CD14-positive monocyte (primary cell): ENCODE measurements around the gene AP2M1. TPM values are rescaled to one million over a fixed set of nuclear protein-coding genes. Genes with fewer than 3 reads are reported as not detected.
A peak's percentile ranks its signal among the peaks of the same experiment; 100 is the strongest.

Experiments used
- DNase-seq, 3 donors: peaks; one replicate each; pipeline ENCODE4 v3.0.0-alpha.2; 2011 to 2022
- H2AFZ ChIP-seq: 2 replicates; pipeline ENCODE4 v1.6.0; 2012; ENCODE audit warnings: mild to moderate bottlenecking, low read depth, low read length, inconsistent platforms; ENCODE audit not compliant: insufficient read depth, poor library complexity, severe bottlenecking
- H3K27ac ChIP-seq, 2 donors: 1 replicate in 1 of 2; 2 replicates in 1 of 2; pipeline ENCODE4 v1.5.1; 2012 to 2013; ENCODE audit warnings: low read length in 2 of 2, control low read depth in 1 of 2, inconsistent platforms in 1 of 2, low read depth in 1 of 2, mild to moderate bottlenecking in 1 of 2
- H3K27me3 ChIP-seq, 2 donors: one replicate each; pipeline versions ENCODE4 v1.6.0 to v1.6.1; 2011 to 2013; ENCODE audit warnings: low read length in 2 of 2; ENCODE audit not compliant: control insufficient read depth in 2 of 2, insufficient read depth in 2 of 2
- H3K36me3 ChIP-seq, 2 donors: replicated peaks in 1 of 2; 1 replicate in 1 of 2; 2 replicates in 1 of 2; pipeline versions ENCODE4 v1.5.1 to v1.6.1; 2012 to 2013; ENCODE audit warnings: low read length in 2 of 2, control low read depth in 1 of 2, inconsistent platforms in 1 of 2, mild to moderate bottlenecking in 1 of 2; ENCODE audit not compliant: insufficient read depth in 2 of 2, control insufficient read depth in 1 of 2
- H3K4me1 ChIP-seq, 2 donors: 1 replicate in 1 of 2; 2 replicates in 1 of 2; pipeline versions ENCODE4 v1.5.1 to v1.6.1; 2012 to 2013; ENCODE audit warnings: low read length in 2 of 2, control low read depth in 1 of 2, inconsistent platforms in 1 of 2, mild to moderate bottlenecking in 1 of 2, moderate library complexity in 1 of 2; ENCODE audit not compliant: insufficient read depth in 2 of 2, control insufficient read depth in 1 of 2
- H3K4me2 ChIP-seq: replicated peaks from 2 replicates; pipeline ENCODE3; 2012; ENCODE audit warnings: low read length, moderate library complexity, mild to moderate bottlenecking; ENCODE audit not compliant: poor library complexity, severe bottlenecking; ENCODE audit errors: extremely low read depth
- H3K4me3 ChIP-seq, 3 experiments: fragments of 200-600 bp in 1 of 3; sonication (generic) in 1 of 3; replicated peaks in 1 of 3; 1 replicate in 2 of 3; 2 replicates in 1 of 3; pipeline ENCODE4 v1.5.1; 2011 to 2013; ENCODE audit warnings: low read length in 3 of 3, mild to moderate bottlenecking in 3 of 3, control low read depth in 2 of 3, low read depth in 2 of 3, inconsistent platforms in 1 of 3, moderate library complexity in 1 of 3
- H3K79me2 ChIP-seq: 2 replicates; pipeline ENCODE4 v1.6.0; 2012; ENCODE audit warnings: mild to moderate bottlenecking, control low read depth, inconsistent platforms, low read length, moderate library complexity; ENCODE audit not compliant: insufficient read depth
- H3K9ac ChIP-seq: 2 replicates; pipeline ENCODE4 v1.6.0; 2017; ENCODE audit warnings: low read length, mild to moderate bottlenecking; ENCODE audit not compliant: insufficient read depth, poor library complexity, severe bottlenecking
- H3K9me3 ChIP-seq, 2 donors: replicated peaks in 1 of 2; 1 replicate in 1 of 2; 2 replicates in 1 of 2; pipeline versions ENCODE4 v1.5.1 to v1.6.1; 2012 to 2013; ENCODE audit warnings: low read length in 2 of 2, control low read depth in 1 of 2; ENCODE audit not compliant: control insufficient read depth in 1 of 2, insufficient read depth in 1 of 2
- H4K20me1 ChIP-seq: 2 replicates; pipeline ENCODE4 v1.6.0; 2012; ENCODE audit warnings: mild to moderate bottlenecking, low read length, control low read depth, moderate library complexity; ENCODE audit not compliant: insufficient read depth
- H3K27ac Mint-ChIP-seq, 7 donors: one replicate each; pipeline ENCODE4 v1.8.0; 2020; ENCODE audit warnings: mild to moderate bottlenecking in 7 of 7, mixed read lengths in 7 of 7, moderate library complexity in 6 of 7, inconsistent platforms in 2 of 7
- H3K27me3 Mint-ChIP-seq, 3 donors: one replicate each; pipeline ENCODE4 v1.8.0; 2021 to 2022; ENCODE audit warnings: low read depth in 3 of 3, mild to moderate bottlenecking in 3 of 3, mixed read lengths in 3 of 3, moderate library complexity in 3 of 3, inconsistent platforms in 1 of 3
- H3K36me3 Mint-ChIP-seq, 2 donors: one replicate each; pipeline ENCODE4 v1.8.0; 2020; ENCODE audit warnings: mixed read lengths in 2 of 2, inconsistent platforms in 1 of 2, mild to moderate bottlenecking in 1 of 2
- H3K4me1 Mint-ChIP-seq: one replicate; pipeline ENCODE4 v1.8.0; 2020; ENCODE audit warnings: mild to moderate bottlenecking, mixed read lengths
- H3K4me3 Mint-ChIP-seq, 2 donors: one replicate each; pipeline ENCODE4 v1.8.0; 2020; ENCODE audit warnings: mild to moderate bottlenecking in 2 of 2, mixed read lengths in 2 of 2, moderate library complexity in 1 of 2
- H3K9me3 Mint-ChIP-seq, 7 donors: one replicate each; pipeline ENCODE4 v1.8.0; 2020 to 2022; ENCODE audit warnings: mixed read lengths in 7 of 7, mild to moderate bottlenecking in 6 of 7, moderate library complexity in 6 of 7, inconsistent platforms in 2 of 7
- WGBS: methylation state at CpG from one replicate; pipeline ENCODE4 v1.1.5; 2013; ENCODE audit warnings: missing lambda C conversion rate; ENCODE audit not compliant: insufficient coverage; 5-methylcytosine and 5-hydroxymethylcytosine counted together
- intact Hi-C, 2 donors: fragments of 100-400 bp; cut with micrococcal nuclease; formaldehyde crosslinking; loops; one replicate each; pipeline versions ENCODE4 v1.15.0 to v1.15.1; 2023
- polyA plus RNA-seq, 3 donors: library from polyadenylated mRNA; depleted of rRNA in 1 of 3; unstranded in 2 of 3; stranded (reverse) in 1 of 3; fragments of 300-500 nt in 2 of 3; fragments of >200 nt in 1 of 3; fragmentation: Illumina TruSeq in 2 of 3; gene quantifications; 1 replicate in 2 of 3; 2 replicates in 1 of 3; pipeline ENCODE4 v1.2.3, GENCODE V29; 2012 to 2021
- TF ChIP-seq, protein P1 (sequence below): fragments of 200-600 bp; IDR thresholded peaks from one replicate; pipeline ENCODE4 v1.8.0; 2022; ENCODE audit warnings: antibody characterized with exemption, mild to moderate bottlenecking

Gene AP2M1
- polyA plus RNA-seq, 3 donors, result 283 to 327 (median 295) TPM

DNA sequence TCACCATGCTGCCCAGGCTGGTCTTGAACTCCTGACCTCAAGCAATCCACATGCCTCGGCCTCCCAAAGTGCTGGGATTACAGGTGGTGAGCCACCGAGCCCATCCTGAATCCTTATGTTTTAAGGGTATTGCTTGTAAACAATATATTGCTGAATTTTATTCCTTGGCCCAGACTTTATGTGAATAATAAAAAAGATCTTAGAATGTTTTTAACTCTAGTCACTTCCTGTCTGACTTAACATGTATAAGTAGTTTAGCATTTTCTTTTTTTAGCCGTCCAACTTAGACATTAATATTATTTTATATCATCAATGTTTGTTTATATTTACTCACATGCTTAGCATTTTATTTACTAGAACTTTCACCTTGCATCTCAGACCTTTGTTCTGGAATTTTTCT, 48.6 kb upstream of the AP2M1 start:
- WGBS, result no CpG with 5 or more reads among the region's 3 CpGs
- H3K27me3 ChIP-seq, result no peaks in the 10 kb centered on the region
- no peak for DNase-seq
- no peak overlapping the region for H3K9ac ChIP-seq
- no peaks in the 10 kb centered on the region for H3K36me3 ChIP-seq
- H3K4me2 ChIP-seq, result no peak overlapping the region
- Mint-ChIP-seq H3K36me3 (no peaks in the 10 kb centered on the region), H3K4me1 (peaks cover 4% of the 10 kb centered on the region), H3K27me3 (peaks cover 2 to 8% (median 5%) of the 10 kb centered on the region in 3 donors), H3K27ac (no peak overlapping the region), H3K9me3 (peaks cover 0 to 5% (median 0%) of the 10 kb centered on the region in 7 donors), H3K4me3 (no peak overlapping the region)
- TF ChIP-seq, protein P1, sequence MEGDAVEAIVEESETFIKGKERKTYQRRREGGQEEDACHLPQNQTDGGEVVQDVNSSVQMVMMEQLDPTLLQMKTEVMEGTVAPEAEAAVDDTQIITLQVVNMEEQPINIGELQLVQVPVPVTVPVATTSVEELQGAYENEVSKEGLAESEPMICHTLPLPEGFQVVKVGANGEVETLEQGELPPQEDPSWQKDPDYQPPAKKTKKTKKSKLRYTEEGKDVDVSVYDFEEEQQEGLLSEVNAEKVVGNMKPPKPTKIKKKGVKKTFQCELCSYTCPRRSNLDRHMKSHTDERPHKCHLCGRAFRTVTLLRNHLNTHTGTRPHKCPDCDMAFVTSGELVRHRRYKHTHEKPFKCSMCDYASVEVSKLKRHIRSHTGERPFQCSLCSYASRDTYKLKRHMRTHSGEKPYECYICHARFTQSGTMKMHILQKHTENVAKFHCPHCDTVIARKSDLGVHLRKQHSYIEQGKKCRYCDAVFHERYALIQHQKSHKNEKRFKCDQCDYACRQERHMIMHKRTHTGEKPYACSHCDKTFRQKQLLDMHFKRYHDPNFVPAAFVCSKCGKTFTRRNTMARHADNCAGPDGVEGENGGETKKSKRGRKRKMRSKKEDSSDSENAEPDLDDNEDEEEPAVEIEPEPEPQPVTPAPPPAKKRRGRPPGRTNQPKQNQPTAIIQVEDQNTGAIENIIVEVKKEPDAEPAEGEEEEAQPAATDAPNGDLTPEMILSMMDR, result no peak
- no peaks in the 10 kb centered on the region for H3K4me1 ChIP-seq
- H3K9me3 ChIP-seq, result no peaks in the 10 kb centered on the region
- H2AFZ ChIP-seq, result no peak overlapping the region
- H3K4me3 ChIP-seq, result no peak overlapping the region
- H4K20me1 ChIP-seq, result no peaks in the 10 kb centered on the region
- H3K79me2 ChIP-seq, result no peaks in the 10 kb centered on the region
- H3K27ac ChIP-seq, result no peak overlapping the region
- intact Hi-C loops, result no loop called here

DNA sequence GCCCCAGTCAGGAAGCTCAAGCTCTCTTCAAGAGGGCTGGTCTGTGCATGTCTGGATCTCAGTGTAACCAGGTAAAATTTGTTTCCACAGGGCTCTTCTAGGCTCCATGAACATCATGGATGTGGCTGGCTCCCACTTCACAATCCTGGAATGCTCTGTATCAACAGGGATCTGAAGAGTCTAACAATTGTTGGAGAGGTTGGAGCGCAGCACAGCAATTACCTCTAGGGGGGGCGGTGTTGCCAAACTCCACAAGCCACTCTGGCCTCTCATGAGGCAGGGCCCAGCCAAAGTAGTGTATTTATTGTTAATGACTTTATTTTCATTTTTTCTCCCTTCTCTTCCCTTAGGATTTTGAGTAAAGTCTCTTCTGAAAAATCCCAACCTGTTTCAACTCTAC, 45.6 kb upstream of the AP2M1 start:
- no peak overlapping the region for H3K27ac Mint-ChIP-seq

More for the DNA sequence above, 45.6 kb upstream of the AP2M1 start:
- Histone ChIP-seq H3K4me1 (peaks cover 6% of the 10 kb centered on the region in 2 donors), H2AFZ (no peak overlapping the region), H3K9me3 (no peaks in the 10 kb centered on the region), H4K20me1 (no peaks in the 10 kb centered on the region), H3K27ac (no peak overlapping the region), H3K27me3 (no peaks in the 10 kb centered on the region), H3K36me3 (no peaks in the 10 kb centered on the region), H3K4me2 (no peak overlapping the region), H3K79me2 (no peaks in the 10 kb centered on the region), H3K4me3 (no peak overlapping the region), H3K9ac (no peak overlapping the region)
- Mint-ChIP-seq H3K27me3 (peaks cover 0 to 6% (median 0%) of the 10 kb centered on the region in 3 donors), H3K4me3 (no peak overlapping the region), H3K4me1 (peaks cover 5% of the 10 kb centered on the region), H3K9me3 (peaks cover 0 to 2% (median 0%) of the 10 kb centered on the region in 7 donors), H3K36me3 (no peaks in the 10 kb centered on the region)
- TF ChIP-seq, protein P1, result peak; percentile 12
- no CpG with 5 or more reads among the region's 2 CpGs for whole genome bisulfite sequencing
- DNase-seq, result no peak
- intact Hi-C loops, result no loop called here
